ENCODE results near the gene AMZ2.
"Not testable (repeated sequence)": the region's sequence is repeated elsewhere in the genome, so short reads cannot be mapped to it uniquely, and the experiment has no call there.

The AMZ2 gene, protein sequence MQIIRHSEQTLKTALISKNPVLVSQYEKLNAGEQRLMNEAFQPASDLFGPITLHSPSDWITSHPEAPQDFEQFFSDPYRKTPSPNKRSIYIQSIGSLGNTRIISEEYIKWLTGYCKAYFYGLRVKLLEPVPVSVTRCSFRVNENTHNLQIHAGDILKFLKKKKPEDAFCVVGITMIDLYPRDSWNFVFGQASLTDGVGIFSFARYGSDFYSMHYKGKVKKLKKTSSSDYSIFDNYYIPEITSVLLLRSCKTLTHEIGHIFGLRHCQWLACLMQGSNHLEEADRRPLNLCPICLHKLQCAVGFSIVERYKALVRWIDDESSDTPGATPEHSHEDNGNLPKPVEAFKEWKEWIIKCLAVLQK

DNA sequence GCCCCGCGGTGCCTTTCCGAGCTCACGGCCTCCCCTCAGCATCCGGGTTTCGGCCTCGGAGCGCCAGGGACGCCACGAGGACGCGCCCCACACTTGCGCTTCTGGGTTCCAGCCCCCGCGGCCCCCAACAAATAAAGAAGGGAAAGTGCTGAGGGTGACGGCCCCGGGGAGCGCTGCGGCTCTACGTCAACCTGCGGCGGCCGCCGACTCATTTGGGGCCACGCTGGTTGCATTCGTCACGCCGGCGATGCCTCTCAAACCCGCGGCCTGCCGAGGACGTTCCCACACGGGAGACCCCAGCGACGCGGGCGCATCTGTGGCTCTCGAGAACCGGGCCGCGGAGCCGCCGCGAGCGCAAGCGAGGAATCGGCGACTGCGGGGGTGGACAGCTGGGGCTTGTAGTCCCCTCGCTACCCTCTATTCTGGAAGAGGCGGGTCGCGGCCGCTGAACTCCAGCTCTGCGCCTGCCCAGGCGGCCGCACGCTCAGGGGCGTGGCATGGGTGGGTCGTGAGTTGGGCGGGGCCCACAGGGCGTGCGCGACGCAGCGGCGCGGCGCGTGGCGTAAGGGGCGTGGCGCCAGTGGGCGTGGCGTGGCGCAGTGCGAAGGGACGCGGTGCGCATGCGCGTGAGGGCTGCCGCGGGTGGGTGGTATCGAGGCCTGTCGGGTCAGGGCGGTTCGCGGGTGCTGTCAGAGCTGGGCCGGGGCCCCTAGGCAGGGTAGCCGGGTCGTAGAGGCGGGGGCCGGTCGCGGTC is at the start of gene AMZ2:
Gene AMZ2, plus strand, starts transcription at position 599 of the 754 bp plus-strand sequence. CDS start 2,145 bp downstream, outside the sequence.
- DNase-seq = peak; percentile 98

GRCh38 chr17:68198931-68199836 is 48.7 kb upstream of the AMZ2 start:
- peak; percentile 49 for DNase-seq

- DNase-seq = no peak
Observed at GRCh38 chr17:68199837-68200688, 47.8 kb upstream of the AMZ2 start.

DNA sequence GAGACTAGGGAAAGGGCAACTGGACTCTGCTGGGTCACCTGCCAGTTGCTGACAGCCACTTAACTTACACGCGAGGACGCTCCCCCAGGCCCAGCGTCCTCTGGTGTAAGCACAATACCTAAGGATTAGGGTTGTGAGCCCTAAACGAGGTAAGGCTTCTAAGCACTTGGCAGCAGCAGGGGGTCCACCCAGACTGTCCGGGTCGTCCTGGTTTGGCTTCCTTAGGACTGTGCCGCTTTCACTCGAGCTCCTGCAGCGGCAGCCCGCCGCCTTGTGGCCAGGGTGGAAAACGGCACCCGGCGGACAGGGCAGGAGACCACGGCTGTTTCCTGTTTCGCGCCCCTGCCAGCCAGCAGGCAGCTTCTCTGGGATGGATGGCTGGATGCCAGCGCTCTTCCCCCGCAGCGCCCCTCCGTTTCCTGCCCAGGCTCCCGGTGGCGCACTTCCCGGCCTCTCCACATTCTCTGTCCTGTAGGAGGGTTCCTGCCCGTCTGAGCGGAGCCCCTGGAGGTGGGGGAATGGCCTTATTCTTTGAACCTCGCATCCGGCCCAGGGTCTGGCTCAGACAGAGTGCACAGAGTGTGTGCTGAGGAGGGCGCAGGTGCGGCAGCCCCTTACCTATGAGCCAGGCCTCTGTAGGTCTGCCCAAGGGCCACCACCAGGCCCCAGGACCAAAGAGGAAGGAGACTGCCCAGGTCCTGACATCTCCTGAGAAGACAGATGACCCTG is 47.0 kb upstream of the AMZ2 start:
- DNase-seq = peak; percentile 77

DNA sequence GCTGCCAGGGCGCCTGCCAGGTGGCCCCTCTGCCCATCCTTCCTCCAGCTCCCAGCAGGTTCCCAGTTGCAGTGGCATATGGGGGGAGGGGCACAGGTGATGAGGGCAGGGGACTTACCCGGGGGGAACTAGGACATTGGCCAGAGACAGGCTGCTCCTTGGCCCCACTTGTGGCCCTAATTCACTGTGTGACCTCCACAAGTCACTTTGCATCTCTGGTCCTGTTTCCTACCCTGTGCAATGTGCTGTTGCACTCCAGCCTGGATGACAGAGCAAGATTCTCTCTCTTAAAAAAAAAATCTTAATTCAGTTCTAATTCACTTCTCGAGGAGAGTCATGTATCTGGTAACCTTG is 46.4 kb upstream of the AMZ2 start:
- not testable (repeated sequence) for DNase-seq

DNA sequence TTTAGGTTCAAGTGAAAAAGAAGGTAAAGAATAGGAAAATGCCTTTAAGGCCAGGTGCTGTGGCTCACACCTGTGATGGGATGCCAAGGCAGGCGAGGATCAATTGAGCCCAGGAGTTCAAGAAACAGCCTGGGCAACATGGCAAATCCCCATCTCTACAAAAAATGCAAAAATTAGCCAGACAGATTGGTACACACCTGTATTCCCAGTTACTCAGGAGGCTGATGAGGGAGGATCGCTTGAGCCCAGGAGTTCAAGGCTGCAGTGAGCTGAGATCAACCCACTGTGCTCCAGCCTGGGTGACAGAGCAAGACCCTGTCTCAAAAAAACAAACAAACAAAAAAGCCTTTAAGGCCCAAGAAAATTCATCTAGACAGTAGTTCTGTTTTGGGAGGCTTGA is 45.5 kb upstream of the AMZ2 start:
- not testable (repeated sequence) for DNase-seq

DNA sequence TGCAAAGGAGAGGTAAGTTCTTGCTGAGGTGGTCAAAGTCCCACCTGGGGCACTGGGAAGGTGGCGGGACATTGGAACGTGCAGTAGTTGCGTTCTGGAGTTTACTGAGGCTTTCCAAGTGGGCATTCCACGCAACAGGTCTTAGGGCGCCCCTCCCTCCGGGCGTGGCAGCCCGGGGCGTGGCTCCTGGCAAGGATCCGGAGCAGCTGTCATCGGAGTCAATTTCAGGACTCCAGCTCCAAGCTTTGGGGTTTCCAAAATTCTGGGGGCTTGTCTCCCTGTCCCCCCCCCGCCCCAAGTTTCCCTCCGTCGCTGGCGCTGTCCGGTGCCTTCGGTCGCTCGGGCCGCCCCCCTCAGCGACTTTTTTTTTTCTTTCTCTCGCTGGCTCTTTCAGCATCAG is 43.1 kb upstream of the AMZ2 start:
- no peak for DNase-seq

DNA sequence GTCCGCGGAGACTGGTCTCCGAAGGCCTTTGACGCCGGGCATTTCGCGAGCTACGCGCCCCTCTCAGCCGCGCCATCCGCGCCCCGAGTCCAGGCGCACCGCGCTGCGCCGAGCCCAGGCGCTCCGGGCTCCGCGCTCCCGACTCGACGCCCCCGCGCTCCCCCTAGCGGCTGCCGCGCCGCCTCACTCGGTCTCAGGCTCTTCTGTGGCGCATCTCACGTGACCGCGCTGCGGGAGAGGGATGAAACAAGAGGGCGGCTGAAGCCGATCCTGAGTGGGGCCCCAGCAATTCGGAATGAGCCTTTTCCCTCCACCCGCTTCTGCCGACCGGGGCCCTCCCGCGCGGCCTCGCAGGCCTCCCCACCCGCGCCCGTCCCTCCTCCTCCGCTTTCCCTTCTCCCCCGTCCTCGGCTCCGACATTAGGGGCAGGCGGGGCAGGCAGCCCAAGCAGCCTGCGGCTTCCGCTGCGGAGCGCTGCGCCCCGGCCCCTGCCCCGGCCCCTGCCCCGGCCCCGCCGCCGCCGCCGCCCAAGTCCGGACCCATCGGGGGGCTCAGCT is 42.5 kb upstream of the AMZ2 start:
- peak; percentile 93 for DNase-seq

DNA sequence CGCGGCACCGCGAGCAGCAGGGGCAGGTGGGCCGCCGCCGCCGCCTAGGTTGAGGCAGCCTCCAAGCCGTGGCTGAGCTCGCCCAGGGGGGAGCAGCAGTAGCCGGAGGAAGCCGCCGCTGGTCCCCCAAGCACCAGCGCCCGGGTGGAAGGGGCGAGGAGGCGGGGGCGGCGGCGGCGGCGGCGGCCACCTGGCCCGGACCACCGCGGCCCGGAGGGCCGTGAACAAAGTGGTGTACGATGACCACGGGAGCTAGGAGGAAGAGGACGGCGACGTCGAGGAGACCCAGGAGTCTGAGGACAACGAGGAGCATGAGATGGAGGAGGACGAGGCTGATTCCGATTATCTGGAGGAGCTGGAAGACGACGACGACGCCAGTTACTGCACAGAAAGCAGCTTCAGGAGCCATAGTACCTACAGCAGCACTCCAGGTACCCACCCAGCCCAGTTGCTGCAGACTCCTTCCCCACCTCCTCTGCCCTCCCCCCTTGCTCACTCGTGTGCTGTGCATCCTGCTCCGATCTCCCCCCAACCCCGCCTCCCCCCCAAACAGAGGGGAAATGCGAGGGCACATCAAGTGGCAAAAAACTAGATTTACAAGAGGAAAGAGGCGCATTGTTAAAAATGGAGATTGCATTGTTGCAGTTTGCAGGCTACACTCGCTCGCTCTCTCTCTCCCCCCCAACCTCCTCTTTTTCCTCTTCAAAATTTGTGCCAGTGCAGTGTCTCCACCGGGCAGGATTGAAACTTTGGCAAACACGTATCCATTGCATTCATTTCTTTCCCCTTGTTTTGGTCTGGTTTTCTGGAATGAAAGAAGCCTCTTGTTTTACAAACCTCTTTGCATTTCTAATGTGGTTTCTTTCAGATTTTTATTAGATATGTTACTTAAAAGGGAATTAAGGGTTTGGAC is 41.8 kb upstream of the AMZ2 start:
- DNase-seq = peak; percentile 53

DNA sequence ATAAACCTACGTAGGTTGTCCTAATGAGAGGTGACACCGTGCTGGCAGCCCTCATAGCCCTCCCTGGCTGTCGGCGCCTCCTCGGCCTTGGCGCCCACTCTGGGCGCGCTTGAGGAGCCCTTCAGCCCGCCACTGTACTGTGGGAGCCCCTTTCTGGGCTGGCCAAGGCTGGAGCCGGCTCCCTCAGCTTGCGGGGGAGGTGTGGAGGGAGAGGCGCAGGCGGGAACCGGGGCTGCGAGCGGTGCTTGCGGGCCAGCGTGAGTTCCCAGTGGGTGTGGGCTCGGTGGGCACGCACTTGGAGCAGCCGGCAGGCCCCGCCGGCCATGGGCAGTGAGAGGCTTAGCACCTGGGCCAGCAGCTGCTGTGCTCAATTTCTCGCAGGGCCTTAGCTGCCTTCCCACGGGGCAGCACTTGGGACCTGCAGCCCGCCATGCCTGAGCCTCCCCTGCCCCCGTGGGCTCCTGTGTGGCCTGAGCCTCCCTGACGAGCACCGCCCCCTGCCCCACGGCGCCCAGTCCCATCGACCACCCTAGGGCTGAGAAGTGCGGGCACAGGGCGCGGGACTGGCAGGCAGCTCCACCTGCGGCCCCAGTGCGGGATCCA is 40.1 kb upstream of the AMZ2 start:
- DNase-seq = no peak

DNA sequence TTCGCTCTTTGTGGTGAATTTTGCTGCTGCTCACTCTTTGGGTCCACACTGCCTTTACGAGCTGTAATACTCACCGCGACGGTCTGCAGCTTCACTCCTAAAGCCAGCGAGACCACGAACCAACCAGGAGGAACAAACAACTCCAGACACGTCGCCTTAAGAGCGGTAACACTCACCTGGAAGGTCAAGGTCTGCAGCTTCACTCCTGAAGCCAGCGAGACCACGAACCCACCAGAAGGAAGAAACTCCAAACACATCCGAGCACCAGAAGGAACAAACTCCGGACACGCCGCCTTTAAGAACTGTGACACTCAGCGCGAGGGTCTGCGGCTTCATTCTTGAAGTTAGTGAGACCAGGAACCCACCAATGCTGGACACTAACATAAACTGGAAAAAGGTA is 39.2 kb upstream of the AMZ2 start:
- DNase-seq = not testable (repeated sequence)

- DNase-seq = not testable (repeated sequence)
Observed at GRCh38 chr17:68209191-68209900, 38.5 kb upstream of the AMZ2 start.

DNA sequence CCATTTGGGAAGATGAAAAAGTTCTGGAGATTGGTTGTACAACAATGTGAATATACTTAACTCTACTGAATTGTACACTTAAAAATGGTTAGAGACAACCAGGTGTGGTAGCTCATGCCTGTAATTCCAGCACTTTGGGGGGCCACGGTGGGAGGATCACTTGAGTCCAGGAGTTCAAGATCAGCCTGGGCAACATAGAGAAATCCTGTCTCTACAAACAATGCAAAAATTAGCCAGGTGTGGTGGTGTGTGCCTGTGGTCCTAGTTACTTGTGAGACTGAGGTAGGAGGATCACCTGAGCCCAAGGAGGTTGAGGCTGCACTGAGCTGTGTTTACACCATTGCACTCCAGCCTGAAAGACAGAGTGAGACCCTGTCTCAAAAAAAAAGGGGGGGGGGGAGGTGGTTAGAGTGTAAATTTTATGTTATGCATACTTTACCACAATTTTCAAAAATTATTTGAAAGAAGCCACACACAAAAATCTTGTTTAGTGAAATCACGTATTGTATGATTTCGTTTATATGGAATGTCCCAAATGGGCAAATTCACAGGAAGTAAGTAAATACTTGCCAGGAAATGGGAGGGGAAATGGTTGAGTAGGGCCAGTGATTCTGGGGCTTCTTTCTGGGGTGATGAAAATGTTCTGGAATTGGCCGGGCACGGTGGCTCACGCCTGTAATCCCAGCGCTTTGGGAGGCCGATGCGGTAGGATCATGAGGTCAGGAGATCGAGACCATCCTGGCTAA is 37.1 kb upstream of the AMZ2 start:
- DNase-seq = no peak

- not testable (repeated sequence) for DNase-seq
Observed at GRCh38 chr17:68213428-68214411, 34.1 kb upstream of the AMZ2 start.

- not testable (repeated sequence) for DNase-seq
Observed at GRCh38 chr17:68215453-68215852, 32.4 kb upstream of the AMZ2 start.

DNA sequence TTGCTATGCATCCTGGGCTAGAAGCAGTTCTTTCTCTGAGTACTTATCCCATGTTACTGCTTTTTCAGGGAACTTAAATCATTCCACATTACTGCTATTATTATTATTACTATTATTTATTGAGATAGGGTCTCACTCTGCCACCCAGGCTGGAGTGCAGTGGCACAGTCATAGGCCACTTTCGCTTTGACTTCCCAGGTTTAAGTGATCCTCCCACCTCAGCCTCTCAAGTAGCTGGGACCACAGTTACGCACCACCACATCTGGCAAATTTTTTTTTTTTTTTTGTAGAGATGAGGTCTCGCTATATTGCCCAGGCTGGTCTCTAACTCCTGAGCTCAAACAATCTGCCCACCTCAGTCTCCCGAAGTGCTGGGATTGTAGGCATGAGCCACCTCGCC is 28.4 kb upstream of the AMZ2 start:
- not testable (repeated sequence) for DNase-seq

DNA sequence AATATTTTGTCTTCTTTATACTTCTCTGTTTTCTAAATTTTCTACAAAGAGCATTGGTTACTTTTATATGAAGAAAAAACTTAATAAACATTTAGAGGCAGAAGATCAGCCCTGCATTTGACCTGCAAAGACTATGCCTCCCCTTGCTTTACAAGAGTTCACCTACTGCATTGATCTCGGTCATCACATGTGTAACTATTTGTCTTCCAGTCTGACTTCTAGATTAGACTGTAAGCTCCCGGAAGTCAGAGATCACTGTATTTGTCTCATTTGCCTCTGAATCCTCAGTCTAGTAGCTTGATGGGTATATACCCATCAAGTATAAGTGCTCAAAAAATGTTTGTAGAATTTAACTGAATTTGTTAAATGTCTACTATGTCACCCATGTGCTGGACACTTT is 27.7 kb upstream of the AMZ2 start:
- DNase-seq = not testable (repeated sequence)

Measured in CD4-positive, alpha-beta T cell treated with Interleukin-12 subunit alpha and Interleukin-12 subunit beta, for 1 hour (primary cell).